Tongue (tissue), 2 donors: ENCODE measurements around the gene GPR107. TPM values are rescaled to one million over a fixed set of nuclear protein-coding genes. Genes with fewer than 3 reads are reported as not detected.

Experiments used
- DNase-seq: peaks from one replicate; pipeline ENCODE4 v3.0.0-alpha.2; 2015
- total RNA-seq: library from RNA; depleted of rRNA; stranded (reverse); fragments of >200 nt; gene quantifications from one replicate; pipeline ENCODE4 v1.2.3, GENCODE V29; 2014

The GPR107 gene
- total RNA-seq, 1 donor from 2014 or later = 30.0 TPM

DNA sequence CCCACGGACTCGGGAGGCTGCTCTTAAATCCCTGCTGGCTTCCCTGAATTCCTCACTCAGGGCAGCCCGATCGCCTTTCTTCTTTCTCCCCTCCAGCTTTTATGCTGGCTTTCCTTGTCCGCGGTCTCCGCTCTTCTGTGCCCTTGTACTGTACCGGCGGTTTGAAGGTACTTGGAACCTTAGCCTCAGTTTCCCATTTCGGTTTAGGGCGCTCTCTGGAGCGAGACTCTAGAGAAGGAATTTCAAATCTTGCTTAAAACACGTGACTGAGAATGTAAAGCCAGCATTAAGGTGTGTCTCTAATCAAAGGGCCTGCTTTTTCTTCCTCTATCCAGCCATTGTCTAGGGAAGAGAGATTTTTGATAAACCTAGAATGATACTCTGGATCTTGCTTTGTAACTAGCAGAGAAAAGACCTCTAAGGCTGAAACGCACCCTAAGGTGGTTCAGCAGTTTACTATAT is 650 bp downstream of the GPR107 start:
- no peak for DNase-seq

DNA sequence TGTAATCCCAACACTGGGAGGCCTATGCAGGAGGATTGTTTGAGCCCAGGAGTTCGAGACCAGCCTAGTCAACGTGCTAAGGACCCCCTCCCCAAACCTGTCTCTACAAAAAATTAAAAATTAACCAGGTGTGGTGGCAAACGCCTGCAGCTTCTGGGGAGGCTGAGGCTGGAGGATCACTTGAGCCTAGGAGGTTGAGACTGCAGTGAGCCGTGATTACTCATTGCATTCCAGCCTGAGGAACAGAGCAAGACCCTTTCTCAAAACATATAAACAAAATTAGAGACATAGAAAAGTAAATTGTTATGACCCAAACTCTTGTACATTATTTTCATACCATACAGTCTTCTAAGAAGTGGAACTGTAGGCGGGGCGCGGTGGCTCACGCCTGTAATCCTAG is 1.1 kb downstream of the GPR107 start:
- no peak for DNase-seq

DNA sequence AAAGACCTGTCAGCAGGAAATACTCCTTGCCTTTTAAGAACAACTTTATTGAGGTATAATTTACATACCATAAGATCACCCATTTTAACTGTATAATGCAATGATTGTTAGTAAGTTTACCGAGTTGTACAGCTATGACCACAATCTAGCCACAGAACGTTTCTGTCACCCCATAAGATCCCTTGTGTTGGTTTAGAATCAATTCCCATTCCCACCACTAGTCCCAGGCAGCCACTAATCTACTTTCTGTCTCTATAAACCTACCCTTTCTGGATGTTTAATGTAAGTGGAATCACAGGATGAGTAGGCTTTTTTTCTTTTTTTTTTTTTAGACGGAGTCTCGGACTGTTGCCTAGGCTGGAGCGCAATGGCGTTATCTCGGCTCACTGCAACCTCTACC is 4.4 kb downstream of the GPR107 start:
- no peak for DNase-seq

- DNase-seq = no peak
Observed at GRCh38 chr9:130058887-130059286, 5.2 kb downstream of the GPR107 start.

GRCh38 chr9:130060296-130060695 is 6.6 kb downstream of the GPR107 start:
- DNase-seq = no peak

DNA sequence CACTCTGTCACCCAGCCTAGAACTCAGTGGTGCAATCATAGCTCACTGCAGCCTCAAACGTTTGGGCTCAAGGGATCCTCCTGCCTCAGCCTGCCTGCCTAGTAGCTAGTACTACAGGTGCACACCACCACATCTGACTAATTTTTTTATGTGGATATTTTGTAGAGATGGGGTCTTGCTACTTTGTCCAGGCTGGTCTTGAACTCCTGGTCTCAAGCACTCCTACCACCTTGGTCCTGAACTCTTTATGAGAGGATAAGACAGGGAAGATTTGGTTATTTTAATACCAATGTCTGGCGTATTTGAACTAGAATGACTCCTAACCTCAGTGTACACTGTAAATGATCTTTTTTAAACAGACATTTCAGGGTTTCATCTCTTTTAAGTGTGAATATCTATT is 9.0 kb downstream of the GPR107 start:
- DNase-seq = no peak

- DNase-seq = no peak
Observed at GRCh38 chr9:130064621-130065020, 10.9 kb downstream of the GPR107 start.

- no peak for DNase-seq
Observed at GRCh38 chr9:130069048-130069447, 15.3 kb downstream of the GPR107 start.

- no peak for DNase-seq
Observed at GRCh38 chr9:130072515-130073235, 19.0 kb downstream of the GPR107 start.

GRCh38 chr9:130073373-130073772 is 19.7 kb downstream of the GPR107 start:
- no peak for DNase-seq

- DNase-seq = no peak
Observed at GRCh38 chr9:130078547-130078946, 24.8 kb downstream of the GPR107 start.

DNA sequence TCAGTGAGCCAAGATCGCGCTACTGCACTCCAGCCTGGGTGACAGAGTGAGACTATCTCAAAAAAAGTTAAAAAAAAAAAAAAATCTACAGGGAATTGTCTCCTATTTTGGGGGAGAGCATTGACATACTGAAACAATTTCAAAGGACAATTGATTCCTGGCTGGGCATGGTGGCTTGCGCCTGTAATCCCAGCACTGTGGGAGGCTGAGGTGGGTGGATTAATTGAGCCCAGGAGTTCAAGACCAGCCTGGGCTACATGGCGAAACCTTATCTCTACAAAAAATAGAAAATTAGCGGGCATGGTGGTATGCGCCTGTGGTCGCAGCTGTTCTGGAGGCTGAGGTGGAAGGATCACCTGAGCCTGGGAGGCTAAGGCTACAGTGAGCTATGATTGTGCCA is 30.6 kb downstream of the GPR107 start:
- DNase-seq = no peak

- peak; percentile 12 for DNase-seq
Observed at GRCh38 chr9:130088051-130088450, 34.3 kb downstream of the GPR107 start.

- no peak for DNase-seq
Observed at GRCh38 chr9:130089141-130089540, 35.4 kb downstream of the GPR107 start.

GRCh38 chr9:130090915-130091314 is 37.2 kb downstream of the GPR107 start:
- no peak for DNase-seq

GRCh38 chr9:130092910-130093309 is 39.2 kb downstream of the GPR107 start:
- peak; percentile 79 for DNase-seq

- DNase-seq = no peak
Observed at GRCh38 chr9:130095872-130096271, 42.2 kb downstream of the GPR107 start.

DNA sequence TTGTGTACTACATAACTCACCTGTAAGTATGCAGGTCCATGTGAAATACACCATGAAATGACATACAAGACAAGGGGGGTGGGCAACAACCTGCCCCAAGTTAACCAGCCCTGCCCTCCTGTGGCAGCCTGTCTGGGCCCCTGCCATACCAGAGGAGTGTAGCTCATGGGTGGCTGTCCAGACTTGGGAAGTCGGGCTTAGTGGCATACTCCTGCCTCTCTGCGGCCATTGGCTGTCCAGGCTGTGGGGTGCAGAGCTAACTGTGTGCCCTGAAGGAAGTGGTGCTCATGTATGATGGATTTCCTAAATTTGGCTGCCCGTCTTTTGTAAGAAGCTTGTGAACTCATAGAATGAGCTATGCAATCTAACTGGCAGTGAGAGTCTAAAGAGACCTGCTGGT is 47.0 kb downstream of the GPR107 start:
- no peak for DNase-seq

DNA sequence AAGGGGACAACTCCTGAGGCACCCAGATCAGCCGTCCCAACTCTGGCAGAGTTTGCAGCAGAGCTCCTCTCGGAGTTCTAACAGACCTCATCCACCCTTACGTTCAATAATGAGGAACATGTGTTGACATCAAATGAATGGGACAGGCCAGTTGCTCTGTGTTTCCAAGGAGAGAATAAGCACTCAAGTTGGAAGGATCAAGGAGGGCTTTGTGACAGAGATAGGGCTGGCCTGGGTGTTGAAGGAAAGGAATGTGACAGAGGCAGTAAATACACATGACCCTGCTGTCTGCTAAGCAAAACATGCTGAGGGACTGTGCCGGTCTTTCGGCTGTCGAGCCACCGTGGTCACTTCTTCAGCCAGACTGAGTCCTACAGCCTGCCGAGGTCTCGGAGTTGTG is 48.2 kb downstream of the GPR107 start:
- peak; percentile 69 for DNase-seq

DNA sequence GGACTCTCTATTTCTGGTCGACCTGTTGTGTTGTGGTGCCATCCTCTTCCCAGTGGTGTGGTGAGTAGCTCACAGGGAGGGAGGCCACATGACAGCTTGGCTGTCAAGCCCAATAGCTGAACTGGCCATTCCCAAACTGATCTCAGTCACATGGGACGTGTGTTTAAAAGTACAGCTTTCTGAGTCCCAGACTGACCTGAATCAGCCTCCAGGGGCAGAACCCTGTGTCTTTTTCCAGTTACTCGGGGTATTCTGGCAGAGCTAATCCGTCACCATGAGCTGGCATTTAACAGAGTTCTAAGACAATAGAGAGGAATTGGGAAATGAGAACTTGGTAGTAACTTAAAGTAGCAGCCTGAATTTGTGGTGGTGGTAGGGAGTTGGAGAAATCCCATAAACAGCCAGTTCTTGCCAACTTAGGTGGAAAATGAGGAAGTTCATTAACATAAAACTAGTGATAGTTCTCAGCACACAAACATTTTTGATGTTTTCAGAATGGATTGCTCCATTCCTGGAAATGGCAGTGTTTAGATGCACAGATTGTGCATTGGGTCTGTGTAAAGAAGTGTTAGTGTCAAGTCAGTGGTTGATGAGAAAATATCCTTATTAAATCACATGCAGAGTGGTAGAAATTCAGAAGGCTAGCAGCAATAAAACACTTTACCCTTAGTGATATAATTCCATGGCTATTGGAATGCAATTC is 50.9 kb downstream of the GPR107 start:
- peak; percentile 24 for DNase-seq

DNA sequence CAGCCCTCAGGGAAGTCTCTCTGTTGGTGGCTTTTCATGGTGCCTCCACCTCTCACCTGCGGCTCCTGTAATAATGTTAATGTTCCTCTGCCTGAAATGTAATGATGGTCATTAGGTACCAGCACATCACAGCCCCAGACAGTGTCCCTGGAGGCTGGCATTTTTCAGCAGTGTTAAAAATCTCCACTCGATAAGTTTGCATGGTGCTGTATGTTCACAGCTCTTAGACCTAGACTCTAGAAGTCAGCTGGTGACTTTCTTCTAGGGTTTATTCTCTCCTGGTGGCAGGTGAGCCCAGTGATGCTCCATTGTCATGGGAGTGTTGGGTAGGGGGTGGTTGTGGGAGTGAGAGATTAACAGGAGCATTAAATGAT is 53.1 kb downstream of the GPR107 start:
- DNase-seq = no peak

GRCh38 chr9:130107234-130107861 is 53.6 kb downstream of the GPR107 start:
- DNase-seq = peak; percentile 95

- no peak for DNase-seq
Observed at GRCh38 chr9:130107955-130108354, 54.2 kb downstream of the GPR107 start.

GRCh38 chr9:130110166-130110565 is 56.5 kb downstream of the GPR107 start:
- DNase-seq = no peak
